DMS114 treated with DMSO at 0.1 percent for 48 hours (cell line): ENCODE data around the gene MAGEA9B.
"Not testable (repeated sequence)": the region's sequence is repeated elsewhere in the genome, so short reads cannot be mapped to it uniquely, and the experiment has no call there.

Experiments used
- DNase-seq: peaks from one replicate; lab custom pipeline; 2025; ENCODE audit not compliant: unreplicated experiment; lab: John Stamatoyannopoulos, UW

The MAGEA9B gene

DNA sequence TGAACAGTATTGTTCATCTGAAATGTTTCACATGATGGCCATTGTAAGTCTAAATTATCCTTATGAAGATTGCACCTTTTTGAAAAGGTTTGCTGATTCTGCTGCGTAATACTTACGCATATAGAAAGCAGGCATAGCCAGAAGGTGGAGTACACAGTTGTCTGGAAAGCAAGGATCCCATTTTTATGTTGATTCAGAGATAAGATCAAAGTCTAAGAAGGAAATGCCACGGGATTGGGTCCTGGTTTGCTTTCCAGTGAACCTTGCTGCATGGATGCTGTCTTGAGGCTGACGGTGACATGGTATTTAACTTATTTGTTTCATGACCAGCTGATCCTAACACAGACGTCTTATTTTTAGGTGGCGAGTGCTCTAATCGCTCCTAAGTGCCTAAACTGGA, 15.5 kb downstream of the MAGEA9B start:
- no peak for DNase-seq

DNA sequence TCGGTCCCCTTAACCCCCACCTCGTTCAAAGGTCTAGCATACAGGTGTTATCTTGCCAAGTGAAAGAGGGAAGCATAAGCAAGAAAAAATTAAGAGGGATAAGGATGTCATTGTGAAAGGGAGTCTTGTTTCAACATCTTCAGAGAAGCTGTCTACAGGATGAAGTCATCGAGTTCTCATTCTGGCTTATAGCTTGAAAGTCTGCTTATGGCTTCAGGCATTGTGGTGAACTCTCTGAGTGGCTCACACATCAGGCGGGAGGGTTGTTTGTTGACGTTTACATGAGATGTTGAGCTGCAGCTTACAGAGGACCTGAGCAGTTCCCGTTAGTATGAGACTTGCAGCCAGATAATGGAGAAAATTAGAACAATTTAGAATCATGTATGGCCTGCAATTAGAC, 16.6 kb downstream of the MAGEA9B start:
- no peak for DNase-seq

DNA sequence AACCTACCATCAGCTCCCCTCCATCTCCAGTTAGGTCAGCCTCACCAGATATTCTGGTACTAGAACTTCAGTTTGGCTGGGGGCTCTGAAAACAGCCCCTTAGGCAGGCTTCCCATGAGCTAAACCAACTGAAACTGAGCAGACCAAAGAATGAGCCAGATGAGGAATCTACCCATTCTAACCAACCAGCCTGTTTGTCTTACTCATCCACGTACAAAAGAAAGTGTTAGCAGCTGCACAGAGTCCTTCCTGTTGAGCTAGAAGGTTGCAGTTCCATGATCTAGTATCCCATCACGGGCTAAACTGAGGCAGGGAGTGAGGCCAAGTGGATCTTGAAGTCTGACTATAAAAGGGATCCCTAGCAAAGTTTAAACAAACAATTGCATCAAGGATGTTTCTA, 17.5 kb downstream of the MAGEA9B start:
- no peak for DNase-seq

DNA sequence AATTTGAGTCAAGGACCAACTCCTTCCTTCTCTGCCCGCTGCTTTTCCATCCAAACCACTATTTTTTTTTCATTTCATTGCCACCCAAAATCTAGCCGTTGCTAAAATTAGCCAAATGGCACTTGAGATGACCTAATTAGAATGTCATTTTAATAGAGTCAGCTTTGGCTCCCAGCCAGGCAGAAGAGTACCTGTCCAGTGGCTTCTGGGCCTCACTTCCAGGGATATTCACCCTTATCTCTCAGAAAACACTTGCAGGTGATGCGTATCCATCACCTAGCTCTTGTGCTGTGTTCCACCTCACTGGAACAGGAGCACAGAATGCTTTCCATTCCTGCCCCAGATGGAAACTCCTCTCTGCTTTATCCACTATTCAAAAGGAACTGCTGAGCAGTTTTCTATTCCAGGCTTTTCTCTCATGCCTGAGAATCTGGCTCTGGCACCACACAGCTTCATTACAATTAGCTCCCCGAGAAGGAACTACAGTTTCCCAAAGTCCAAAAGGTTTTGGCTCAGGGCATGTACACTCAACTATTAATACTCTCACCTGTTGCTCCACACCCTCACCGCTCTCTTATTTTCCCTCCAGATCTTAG, 18.5 kb downstream of the MAGEA9B start:
- no peak for DNase-seq

DNA sequence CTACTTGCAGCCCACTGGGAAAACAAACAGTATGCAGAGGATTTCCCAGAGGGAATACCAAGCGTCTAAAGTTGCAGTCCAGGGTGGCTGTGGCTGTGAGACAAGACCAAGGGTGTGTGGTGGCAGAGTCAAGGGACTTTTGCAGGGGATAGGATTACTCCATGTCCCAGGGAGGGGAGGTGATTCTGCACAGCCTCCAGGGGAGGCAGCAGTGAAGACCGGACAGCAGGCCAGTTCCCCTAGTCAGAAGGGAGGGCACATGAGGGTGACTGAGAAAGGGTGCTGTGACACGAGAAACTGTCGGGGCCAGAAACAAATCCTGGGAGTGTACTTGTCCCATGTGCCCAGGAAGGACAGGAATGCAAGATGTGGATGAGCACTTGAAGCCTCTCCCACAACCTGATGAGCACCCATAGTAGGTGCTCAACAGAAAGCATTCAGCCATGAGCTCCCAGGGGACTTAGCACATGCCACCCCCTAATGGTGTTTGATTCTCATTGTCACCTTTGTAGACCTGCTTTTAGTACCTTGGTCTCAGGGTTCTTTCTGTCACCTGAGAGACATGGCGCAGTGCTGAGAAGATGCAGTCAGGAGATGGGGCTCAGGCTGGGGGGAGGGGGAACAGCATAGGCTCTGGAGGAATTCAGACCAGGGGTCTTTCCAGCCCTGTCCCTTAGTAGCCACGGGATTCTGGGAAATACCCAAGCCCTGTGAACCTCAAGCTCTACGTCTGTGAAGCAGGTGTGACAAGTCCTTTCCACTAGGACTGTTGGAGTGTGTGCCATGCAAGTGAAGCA, 19.4 kb downstream of the MAGEA9B start:
- DNase-seq, result no peak

DNA sequence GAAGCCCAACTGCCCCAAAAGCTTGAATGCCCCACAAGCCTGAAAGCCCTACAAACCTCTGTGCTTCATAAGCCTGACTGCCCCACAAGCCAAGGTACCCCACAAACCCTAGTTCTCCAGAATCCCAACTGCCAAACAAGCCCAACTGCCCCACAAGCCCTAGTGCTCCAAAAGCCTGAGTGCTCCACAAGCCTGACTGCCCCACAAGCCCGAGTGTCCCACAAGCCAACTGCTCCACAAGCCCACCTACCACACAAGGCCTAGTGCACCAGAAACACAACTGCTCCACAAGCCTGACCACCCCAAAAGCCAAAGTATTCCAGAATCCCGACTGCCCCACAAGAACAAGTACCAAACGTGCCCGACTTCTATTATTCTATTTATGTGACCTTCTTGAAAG, 23.9 kb downstream of the MAGEA9B start:
- no peak for DNase-seq

DNA sequence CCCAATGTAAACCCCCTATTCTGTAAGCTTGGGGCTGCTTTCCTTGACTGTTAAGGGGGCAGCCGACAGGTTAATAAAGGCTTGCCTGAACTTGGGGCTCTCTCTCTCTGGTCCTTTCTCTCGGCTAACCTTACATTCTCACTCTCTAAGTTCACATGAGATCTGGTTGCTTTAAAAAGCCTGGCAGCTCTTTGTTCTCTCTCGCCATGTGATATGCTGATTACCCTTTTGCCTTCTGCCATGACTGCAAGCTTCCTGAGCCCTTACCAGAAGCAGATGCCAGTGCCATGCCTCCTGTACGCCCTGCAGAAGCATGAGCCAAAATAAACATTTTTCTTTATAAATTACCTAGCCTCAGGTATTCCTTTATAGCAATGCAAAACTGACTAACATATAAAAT, 32.0 kb downstream of the MAGEA9B start:
- not testable (repeated sequence) for DNase-seq

DNA sequence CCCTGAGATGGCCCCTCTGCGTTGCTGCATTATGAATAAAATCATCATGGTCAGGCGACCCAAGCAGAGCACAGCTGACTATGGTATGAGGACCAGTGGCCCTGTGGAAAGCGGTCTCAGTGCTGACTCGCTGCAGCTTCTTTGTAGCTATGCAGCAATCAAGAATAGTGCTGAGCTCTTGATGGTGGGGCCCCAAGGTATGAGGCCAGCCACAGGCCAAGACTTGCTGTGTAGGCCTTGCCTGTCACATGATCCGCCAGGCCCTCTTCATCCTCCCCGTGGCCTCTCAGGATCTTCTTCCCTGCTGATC, 35.4 kb downstream of the MAGEA9B start:
- not testable (repeated sequence) for DNase-seq

DNA sequence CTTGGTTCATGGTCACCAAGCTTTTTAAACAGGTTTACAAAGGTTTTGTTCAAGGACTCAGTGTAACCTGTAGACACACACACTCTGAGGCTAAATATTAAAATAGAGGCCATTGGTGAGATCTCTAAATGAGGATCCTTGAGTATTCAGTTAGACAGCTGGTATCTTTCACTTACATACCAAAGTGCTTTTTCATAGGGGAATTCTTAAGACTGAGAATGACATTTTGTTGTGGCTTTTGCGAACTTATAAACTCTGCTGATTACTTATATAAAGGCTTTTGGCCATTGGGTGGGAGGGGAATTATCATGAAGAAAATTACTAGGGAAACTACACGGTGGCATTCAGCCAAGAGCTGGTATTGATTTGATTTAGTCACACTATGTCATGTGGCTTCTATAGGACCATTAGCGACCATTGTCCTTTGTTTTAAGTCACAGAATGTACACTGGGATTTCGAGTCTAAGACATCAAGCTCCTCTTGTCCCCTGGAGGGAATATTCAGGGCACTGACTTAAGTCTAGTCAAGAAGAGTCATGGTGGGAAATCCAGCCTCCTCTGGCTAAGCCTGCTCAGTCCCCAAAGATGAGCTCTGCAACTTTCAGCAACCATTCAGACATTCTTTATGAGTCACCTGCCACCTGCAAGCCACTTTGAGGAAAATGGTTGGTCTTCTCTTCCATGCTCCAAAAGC, 35.9 kb downstream of the MAGEA9B start:
- DNase-seq, result not testable (repeated sequence)

DNA sequence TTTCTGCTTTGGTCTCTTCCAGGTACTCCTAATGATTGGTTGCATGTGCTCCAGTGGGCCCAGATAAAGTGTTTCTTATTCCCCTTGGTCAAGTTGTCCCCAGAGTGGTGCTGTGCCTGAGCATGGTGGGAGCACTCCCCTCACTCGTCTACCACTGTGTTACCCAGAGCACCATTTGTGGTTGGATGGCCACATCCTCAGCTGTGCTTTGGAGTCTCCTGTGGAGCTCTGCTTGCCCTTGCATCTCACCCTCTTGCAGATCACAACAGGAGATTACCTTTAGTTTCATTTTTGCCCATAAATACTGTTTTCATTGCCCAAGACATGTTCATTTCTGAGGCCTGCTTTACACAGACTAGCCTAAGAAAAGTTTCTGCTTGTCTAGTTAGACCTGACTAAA, 36.8 kb downstream of the MAGEA9B start:
- DNase-seq, result not testable (repeated sequence)

DNA sequence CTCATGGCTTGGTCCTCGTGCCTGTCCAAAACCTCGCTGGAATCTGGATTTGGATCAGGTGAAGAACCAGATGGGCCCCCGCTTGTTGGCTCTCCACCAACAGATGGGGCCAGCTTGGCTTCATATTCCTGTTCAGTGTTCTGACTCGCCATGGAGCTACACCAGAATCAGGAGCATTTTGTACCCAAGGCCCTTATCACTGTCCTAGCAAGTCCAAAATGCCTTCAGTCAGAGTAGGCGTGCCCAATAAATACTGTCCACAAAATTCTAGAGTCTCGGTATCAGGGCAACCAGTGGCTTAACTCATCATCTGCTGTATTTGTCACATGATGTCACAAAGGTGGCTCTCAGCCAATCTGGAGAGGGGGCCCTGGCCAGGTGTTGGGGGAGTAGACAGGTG, 37.6 kb downstream of the MAGEA9B start, which contains the start of gene HSFX3:
TSS of gene HSFX3 (minus strand) at position 224 of the 400 bp plus-strand sequence. CDS start at position 152, 72 bp downstream.
- not testable (repeated sequence) for DNase-seq

DNA sequence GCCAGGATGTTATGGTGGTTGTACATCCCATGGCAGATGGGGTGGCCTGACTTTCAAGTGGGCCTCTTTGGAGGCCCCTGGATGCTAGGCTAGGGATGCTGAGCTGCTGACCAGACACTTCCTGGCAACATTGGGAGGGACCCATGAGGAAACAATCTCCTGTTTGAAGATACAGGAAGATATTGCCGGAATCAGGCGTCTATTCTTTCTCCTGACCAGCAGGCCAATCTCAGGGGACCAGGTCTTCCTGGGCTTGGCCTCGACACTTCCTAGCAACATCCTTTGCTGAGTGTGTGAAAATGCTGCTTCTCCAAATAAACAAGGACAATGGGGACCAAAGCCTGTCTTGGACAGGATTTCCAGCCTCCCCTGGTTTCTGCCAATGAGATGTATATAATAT, 39.5 kb downstream of the MAGEA9B start:
- not testable (repeated sequence) for DNase-seq

DNA sequence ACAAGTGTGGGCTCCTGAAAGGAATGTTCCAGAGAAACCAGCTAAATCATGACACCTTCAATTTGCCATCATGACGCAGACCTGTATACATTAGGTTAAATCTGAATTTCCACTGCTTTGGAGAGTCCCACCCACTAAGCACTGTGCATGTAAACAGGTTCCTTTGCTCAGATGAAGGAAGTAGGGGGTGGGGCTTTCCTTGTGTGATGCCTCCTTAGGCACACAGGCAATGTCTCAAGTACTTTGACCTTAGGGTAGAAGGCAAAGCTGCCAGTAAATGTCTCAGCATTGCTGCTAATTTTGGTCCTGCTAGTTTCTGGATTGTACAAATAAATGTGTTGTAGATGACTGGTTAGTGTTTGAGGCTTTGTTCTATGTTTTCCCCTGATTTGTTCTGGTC, 40.3 kb downstream of the MAGEA9B start:
- not testable (repeated sequence) for DNase-seq

DNA sequence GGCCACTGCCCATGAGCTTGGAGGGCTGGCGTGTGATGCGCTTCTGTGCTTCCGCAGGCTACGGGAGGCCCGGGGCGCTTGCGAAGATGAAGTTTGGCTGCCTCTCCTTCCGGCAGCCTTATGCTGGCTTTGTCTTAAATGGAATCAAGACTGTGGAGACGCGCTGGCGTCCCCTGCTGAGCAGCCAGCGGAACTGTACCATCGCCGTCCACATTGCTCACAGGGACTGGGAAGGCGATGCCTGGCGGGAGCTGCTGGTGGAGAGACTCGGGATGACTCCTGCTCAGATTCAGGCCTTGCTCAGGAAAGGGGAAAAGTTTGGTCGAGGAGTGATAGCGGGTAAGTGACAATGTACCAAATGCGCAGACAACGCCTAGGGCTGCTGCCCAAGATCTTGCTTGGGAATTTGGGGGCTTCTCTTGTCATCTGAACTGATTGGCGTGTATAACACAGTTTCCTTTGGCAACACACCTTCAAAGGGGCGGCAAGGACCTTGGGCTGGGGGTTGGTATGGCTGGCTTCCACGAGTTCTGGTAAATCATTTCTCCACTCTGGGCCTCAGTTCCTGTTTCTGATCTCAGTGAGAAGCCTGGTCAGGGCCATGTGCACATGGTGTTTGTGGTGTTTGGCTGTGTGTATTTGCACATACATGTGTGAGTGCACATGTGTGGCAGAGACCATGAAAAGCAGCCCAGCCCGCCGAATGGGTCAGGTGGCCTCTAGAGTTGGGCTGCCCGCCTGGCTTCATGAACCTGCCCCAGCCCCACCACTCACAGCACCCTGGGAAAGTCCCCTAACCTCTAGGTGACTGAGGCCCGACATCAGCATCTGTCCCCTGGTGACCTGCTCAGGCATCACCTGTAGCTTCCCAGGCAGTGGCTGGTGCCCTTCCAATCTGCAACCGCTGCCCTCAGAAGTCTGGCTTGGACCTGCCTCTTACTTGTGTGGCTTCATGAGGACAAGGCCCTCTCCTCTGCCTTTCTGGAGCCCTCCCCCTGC, 41.4 kb downstream of the MAGEA9B start:
- not testable (repeated sequence) for DNase-seq

DNA sequence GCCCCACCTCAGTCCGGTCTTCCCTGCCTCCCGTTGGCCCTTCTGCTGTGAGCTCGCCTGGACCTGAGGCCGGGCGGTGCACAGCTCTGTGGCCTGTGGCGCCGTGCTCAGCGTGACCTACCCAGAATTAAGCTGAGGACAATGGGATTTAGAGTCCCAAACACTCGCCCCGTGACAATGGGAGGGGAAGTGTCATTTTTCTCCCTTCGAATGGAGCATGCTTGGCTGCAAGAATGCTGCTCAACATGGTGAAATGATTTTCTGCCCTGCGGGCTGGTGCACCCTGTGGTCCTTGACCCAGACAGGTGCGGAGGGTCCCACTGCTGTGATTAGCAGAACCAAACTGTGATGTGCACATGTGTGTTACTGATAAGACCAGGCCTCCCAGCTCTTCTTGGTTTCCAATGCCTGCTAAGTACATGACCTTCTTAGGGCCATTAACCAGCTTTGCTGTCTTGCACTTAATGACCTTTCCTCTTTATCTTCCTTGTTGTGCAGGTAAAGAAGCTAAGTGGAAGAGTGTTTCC, 45.7 kb downstream of the MAGEA9B start:
- DNase-seq, result no peak

DNA sequence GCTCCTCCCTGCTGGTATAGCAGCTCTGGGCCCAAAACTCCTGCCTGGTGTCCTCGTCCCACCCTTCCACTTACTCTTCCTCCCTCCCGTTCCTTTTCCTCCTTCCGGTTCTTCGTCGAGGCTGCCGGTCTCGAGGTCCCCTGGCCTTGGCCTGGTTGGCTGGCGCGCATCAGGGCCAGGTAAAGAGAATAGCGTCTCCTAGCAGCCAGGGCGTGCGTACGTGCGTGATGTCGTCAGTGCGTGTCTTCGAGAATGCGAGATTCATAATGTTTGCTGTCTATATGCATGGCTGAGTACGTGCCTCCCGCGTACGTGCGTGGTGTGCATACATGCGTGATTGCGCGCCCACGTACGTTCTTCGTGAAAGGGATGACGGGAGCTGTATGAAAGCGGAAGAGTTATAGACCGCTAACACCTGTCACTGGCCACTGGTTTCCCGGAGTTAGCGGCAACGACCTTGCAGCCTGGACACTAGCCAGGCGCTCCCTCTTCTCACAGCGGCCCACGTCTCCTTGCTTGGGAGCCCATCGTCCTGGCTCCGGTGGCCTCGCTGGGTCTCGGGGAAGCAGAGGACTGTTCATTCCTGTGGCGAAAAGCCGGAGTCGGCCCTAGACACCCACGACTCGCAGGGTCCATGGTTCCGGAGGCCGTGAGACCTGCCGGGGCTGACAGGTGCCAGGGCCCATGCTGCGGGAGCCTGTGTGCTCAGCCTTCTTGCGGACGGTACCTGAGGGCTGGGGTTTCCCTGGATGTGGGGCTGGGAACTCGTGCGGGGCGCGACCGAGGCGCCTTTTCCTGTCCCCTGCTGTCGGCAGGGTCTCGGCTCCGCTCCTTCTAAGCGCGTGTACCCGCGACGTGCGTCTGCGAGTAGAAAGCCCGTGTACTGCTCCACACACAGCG, 46.4 kb downstream of the MAGEA9B start, which contains the start of gene EOLA1:
TSS of gene EOLA1 (plus strand) at position 392 of the 900 bp plus-strand sequence. CDS start 4,619 bp downstream, outside the sequence.
- DNase-seq, result peak; percentile 79

DNA sequence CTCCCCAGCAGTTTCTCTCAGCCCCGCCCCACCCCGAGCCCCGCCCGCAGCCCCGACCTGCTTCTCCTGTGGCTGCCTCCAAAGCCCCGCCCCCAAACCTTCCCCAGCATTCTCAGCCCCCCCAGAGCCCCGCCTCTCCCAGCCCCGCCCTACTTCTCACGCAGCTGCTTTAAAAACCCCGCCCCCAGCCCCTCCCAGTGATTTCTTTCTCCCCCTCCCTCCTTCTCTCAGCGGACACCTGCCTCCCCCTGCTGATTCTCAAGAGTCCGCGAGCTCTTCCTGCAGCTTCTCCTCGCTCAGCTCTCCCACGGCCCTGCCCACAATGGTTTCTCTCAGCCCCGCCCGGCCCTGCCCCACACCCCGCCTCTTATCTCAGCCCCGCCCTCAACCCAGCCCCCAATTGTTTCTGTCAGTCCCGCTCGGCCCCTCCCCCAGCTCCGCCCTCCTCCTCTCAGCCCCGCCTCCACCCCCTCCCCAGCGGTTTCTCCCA, 47.1 kb downstream of the MAGEA9B start:
- peak; percentile 53 for DNase-seq

DNA sequence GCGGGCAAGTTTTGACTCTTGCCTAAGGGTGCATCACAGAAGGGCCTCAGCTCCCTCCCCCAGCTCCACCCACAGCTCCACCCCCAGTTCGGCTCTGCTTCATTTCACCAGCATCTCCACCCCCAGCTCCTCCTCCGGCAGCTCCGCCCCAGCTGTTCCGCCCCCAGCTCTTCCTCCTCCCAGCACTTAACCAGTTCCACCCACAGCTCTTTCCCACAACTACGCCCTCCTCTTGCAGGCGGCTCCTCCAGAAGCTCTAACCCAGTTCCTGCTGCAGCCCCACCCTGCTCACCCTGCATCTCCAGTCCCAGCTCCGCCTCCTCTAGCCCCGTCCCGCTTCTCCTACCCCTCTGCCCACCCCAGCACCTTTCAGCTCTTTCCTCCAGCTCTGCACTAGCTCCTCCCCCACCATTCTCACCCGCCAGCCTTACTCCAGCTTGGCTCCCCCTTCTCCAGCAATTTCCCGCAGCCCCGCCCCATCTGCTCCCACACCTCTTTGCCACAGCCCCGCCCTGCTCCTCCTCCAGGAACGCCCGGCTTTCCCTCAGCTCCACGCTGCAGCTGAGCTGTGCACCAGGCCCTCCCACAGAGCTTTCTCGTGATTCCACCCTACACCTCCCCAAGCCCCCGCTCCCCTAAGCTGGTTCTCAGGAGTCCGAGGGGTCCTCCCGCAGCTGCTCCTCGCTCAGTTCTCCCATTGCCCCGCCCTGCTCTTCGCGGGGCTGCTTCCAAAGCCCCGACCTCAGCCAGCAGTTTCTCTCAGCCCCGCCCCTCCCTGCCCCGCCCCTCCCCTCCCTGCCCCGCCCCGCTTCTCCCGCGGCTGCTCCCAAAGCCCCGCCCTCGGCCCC, 47.8 kb downstream of the MAGEA9B start:
- DNase-seq, result peak; percentile 59
